ENCODE results near the gene ATRIP. TPM values are rescaled to one million over a fixed set of nuclear protein-coding genes. Genes with fewer than 3 reads are reported as not detected.

Gene ATRIP
- total RNA-seq, 1 donor from 2014 or later = 8.3 TPM

DNA sequence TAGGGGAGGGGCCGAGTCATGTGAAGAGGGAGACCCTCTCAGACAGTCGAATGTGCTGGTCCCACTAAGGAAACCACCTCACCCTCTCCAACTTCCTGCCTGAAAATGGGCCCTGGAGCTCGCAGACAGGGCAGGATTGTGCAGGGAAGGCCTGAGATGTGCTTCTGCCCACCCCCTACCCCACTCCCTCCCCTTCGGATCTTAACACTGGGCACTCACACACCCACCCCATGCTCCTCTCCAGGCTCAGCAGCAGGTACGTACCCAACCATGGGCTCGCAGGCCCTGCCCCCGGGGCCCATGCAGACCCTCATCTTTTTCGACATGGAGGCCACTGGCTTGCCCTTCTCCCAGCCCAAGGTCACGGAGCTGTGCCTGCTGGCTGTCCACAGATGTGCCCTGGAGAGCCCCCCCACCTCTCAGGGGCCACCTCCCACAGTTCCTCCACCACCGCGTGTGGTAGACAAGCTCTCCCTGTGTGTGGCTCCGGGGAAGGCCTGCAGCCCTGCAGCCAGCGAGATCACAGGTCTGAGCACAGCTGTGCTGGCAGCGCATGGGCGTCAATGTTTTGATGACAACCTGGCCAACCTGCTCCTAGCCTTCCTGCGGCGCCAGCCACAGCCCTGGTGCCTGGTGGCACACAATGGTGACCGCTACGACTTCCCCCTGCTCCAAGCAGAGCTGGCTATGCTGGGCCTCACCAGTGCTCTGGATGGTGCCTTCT, 20.0 kb downstream of the ATRIP start:
- peak overlapping the region; percentile 9 for H3K4me2 ChIP-seq
- H4K20me1 ChIP-seq (ENCODE audit: low read depth) = no peaks in the 10 kb centered on the region
- peaks cover 13% of the 10 kb centered on the region for H3K4me1 ChIP-seq
- no peaks in the 10 kb centered on the region for H3K9me3 ChIP-seq (ENCODE audit: low read depth)
- Mint-ChIP-seq H3K9me3 (no peaks in the 10 kb centered on the region), H3K4me1 (peaks cover 35% of the 10 kb centered on the region), H3K4me3 (peak overlapping the region; percentile 53), H3K36me3 (peaks cover 16% of the 10 kb centered on the region), H3K27ac (peak overlapping the region; percentile 94), H3K27me3 (ENCODE audit: insufficient read depth, low read depth) (peaks cover 7% of the 10 kb centered on the region)
- no peak overlapping the region for H2AFZ ChIP-seq (replicated peaks)
- no peak overlapping the region for H3K4me3 ChIP-seq
- H3K27ac ChIP-seq = peak overlapping the region; percentile 88
- no peak for DNase-seq (ENCODE audit: low spot score)
- TF ChIP-seq EZH2phosphoT487 (IDR thresholded peaks at IDR 0.05) (no peak), EZH2 (IDR thresholded peaks at IDR 0.05) (no peak)
- TF ChIP-seq, protein P1, sequence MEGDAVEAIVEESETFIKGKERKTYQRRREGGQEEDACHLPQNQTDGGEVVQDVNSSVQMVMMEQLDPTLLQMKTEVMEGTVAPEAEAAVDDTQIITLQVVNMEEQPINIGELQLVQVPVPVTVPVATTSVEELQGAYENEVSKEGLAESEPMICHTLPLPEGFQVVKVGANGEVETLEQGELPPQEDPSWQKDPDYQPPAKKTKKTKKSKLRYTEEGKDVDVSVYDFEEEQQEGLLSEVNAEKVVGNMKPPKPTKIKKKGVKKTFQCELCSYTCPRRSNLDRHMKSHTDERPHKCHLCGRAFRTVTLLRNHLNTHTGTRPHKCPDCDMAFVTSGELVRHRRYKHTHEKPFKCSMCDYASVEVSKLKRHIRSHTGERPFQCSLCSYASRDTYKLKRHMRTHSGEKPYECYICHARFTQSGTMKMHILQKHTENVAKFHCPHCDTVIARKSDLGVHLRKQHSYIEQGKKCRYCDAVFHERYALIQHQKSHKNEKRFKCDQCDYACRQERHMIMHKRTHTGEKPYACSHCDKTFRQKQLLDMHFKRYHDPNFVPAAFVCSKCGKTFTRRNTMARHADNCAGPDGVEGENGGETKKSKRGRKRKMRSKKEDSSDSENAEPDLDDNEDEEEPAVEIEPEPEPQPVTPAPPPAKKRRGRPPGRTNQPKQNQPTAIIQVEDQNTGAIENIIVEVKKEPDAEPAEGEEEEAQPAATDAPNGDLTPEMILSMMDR (IDR thresholded peaks at IDR 0.05) = no peak
- H3K79me2 ChIP-seq (ENCODE audit: low read depth) = peaks cover 16% of the 10 kb centered on the region
- no peaks in the 10 kb centered on the region for H3K36me3 ChIP-seq
- peaks cover 25% of the 10 kb centered on the region for H3F3A ChIP-seq (ENCODE audit: low read depth)
- no peaks in the 10 kb centered on the region for H3K27me3 ChIP-seq
- H3K9ac ChIP-seq = no peak overlapping the region

DNA sequence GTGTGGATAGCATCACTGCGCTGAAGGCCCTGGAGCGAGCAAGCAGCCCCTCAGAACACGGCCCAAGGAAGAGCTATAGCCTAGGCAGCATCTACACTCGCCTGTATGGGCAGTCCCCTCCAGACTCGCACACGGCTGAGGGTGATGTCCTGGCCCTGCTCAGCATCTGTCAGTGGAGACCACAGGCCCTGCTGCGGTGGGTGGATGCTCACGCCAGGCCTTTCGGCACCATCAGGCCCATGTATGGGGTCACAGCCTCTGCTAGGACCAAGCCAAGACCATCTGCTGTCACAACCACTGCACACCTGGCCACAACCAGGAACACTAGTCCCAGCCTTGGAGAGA, 20.5 kb downstream of the ATRIP start:
- no peak overlapping the region for H3K9ac ChIP-seq

DNA sequence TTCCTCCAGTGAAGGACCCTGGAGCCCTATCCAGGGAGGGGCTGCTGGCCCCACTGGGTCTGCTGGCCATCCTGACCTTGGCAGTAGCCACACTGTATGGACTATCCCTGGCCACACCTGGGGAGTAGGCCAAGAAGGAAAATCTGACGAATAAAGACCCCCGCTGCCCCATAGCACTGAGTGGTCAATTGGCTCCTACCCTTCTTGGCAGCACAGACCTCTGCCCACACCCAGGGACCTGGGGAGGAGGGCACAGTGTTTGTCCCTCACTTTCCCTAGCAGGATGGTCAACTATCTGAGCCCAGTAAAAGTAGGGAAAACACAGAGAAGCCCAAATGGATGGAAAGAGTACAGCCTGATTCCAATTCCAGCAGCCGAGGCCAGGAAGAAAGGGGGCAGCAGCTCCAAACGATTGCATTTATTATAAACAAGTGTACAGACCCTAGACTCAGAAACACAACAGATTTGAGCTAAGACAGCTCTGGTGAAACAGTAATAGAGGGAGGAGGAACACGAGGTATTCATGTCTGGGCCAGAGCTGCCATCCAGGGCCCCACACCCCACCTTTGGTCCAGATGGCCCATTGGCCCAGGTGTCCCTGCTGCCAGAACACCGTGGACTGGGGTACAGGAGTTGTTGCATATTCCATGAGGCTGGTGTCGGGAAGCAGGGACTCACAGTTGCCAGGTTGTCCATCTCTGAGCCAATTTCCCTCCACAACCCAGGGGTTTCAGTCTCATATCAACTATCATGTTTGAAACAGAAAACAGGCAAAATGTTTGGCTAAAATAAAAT, 21.1 kb downstream of the ATRIP start:
- Mint-ChIP-seq H3K27ac (peak overlapping the region; percentile 9), H3K4me1 (peaks cover 36% of the 10 kb centered on the region), H3K27me3 (ENCODE audit: insufficient read depth, low read depth) (peaks cover 5% of the 10 kb centered on the region), H3K9me3 (no peaks in the 10 kb centered on the region), H3K4me3 (peak overlapping the region; percentile 19), H3K36me3 (peaks cover 16% of the 10 kb centered on the region)
- peak overlapping the region; percentile 52 for H3K27ac ChIP-seq
- no peak for DNase-seq (ENCODE audit: low spot score)
- TF ChIP-seq, protein P1 (IDR thresholded peaks at IDR 0.05) = no peak
- no peak for TF ChIP-seq EZH2phosphoT487 (IDR thresholded peaks at IDR 0.05)
- no peak for TF ChIP-seq EZH2 (IDR thresholded peaks at IDR 0.05)
- H3K4me2 ChIP-seq = no peak overlapping the region
- no peaks in the 10 kb centered on the region for H3K36me3 ChIP-seq
- no peaks in the 10 kb centered on the region for H3K9me3 ChIP-seq (ENCODE audit: low read depth)
- peaks cover 28% of the 10 kb centered on the region for H3F3A ChIP-seq (ENCODE audit: low read depth)
- H3K4me3 ChIP-seq = no peak overlapping the region
- H3K4me1 ChIP-seq = peaks cover 21% of the 10 kb centered on the region
- H3K79me2 ChIP-seq (ENCODE audit: low read depth) = peaks cover 27% of the 10 kb centered on the region
- no peaks in the 10 kb centered on the region for H3K27me3 ChIP-seq
- no peaks in the 10 kb centered on the region for H4K20me1 ChIP-seq (ENCODE audit: low read depth)
- H2AFZ ChIP-seq (replicated peaks) = no peak overlapping the region
- H3K9ac ChIP-seq = no peak overlapping the region

More for the DNA sequence above, 20.5 kb downstream of the ATRIP start:
- H3K4me1 Mint-ChIP-seq = peaks cover 35% of the 10 kb centered on the region
- peaks cover 7% of the 10 kb centered on the region for H3K27me3 Mint-ChIP-seq (ENCODE audit: insufficient read depth, low read depth)
- peaks cover 16% of the 10 kb centered on the region for H3K36me3 Mint-ChIP-seq
- peak overlapping the region; percentile 88 for H3K27ac ChIP-seq
- no peaks in the 10 kb centered on the region for H3K9me3 Mint-ChIP-seq
- H3K4me1 ChIP-seq = peaks cover 16% of the 10 kb centered on the region
- no peak overlapping the region for H2AFZ ChIP-seq (replicated peaks)
- no peaks in the 10 kb centered on the region for H3K27me3 ChIP-seq
- H3K4me3 ChIP-seq = no peak overlapping the region
- no peaks in the 10 kb centered on the region for H4K20me1 ChIP-seq (ENCODE audit: low read depth)
- H3K79me2 ChIP-seq (ENCODE audit: low read depth) = peaks cover 22% of the 10 kb centered on the region
- TF ChIP-seq, protein P1 (IDR thresholded peaks at IDR 0.05) = no peak
- no peak for TF ChIP-seq EZH2phosphoT487 (IDR thresholded peaks at IDR 0.05)
- no peak for TF ChIP-seq EZH2 (IDR thresholded peaks at IDR 0.05)
- peak overlapping the region; percentile 53 for H3K4me3 Mint-ChIP-seq
- no peaks in the 10 kb centered on the region for H3K9me3 ChIP-seq (ENCODE audit: low read depth)
- H3K4me2 ChIP-seq = no peak overlapping the region
- DNase-seq (ENCODE audit: low spot score) = no peak
- peak overlapping the region; percentile 94 for H3K27ac Mint-ChIP-seq
- no peaks in the 10 kb centered on the region for H3K36me3 ChIP-seq
- H3F3A ChIP-seq (ENCODE audit: low read depth) = peaks cover 25% of the 10 kb centered on the region
